ENCODE measurements around the gene ALOX15B. TPM values are rescaled to one million over a fixed set of nuclear protein-coding genes. Genes with fewer than 3 reads are reported as not detected.

The ALOX15B gene
- polyA plus RNA-seq, 1 donor from 2014 or later, result not detected

GRCh38 chr17:8069587-8069860, 30.7 kb downstream of the ALOX15B start:
- Histone ChIP-seq H2AFZ (ENCODE audit: low read depth, low read length) (no peak overlapping the region), H3K9ac (ENCODE audit: low read length) (no peak overlapping the region), H3K36me3 (ENCODE audit: insufficient read depth, low read length) (no peaks in the 10 kb centered on the region), H4K20me1 (ENCODE audit: insufficient read depth) (no peaks in the 10 kb centered on the region), H3K79me2 (replicated peaks; ENCODE audit: insufficient read depth, low read length) (no peaks in the 10 kb centered on the region), H3K27me3 (ENCODE audit: insufficient read depth, low read depth, low read length) (peaks cover 58% of the 10 kb centered on the region), H3K4me3 (ENCODE audit: low read length) (no peak overlapping the region), H3K9me2 (ENCODE audit: insufficient read depth, low read length) (no peaks in the 10 kb centered on the region), H3F3A (ENCODE audit: insufficient read depth, low read length, poor library complexity, severe bottlenecking) (no peaks in the 10 kb centered on the region), H3K27ac (ENCODE audit: low read length) (no peak overlapping the region), H3K9me3 (ENCODE audit: low read length) (no peaks in the 10 kb centered on the region), H3K4me2 (ENCODE audit: low read length) (no peak overlapping the region)
- TF ChIP-seq, protein P1, sequence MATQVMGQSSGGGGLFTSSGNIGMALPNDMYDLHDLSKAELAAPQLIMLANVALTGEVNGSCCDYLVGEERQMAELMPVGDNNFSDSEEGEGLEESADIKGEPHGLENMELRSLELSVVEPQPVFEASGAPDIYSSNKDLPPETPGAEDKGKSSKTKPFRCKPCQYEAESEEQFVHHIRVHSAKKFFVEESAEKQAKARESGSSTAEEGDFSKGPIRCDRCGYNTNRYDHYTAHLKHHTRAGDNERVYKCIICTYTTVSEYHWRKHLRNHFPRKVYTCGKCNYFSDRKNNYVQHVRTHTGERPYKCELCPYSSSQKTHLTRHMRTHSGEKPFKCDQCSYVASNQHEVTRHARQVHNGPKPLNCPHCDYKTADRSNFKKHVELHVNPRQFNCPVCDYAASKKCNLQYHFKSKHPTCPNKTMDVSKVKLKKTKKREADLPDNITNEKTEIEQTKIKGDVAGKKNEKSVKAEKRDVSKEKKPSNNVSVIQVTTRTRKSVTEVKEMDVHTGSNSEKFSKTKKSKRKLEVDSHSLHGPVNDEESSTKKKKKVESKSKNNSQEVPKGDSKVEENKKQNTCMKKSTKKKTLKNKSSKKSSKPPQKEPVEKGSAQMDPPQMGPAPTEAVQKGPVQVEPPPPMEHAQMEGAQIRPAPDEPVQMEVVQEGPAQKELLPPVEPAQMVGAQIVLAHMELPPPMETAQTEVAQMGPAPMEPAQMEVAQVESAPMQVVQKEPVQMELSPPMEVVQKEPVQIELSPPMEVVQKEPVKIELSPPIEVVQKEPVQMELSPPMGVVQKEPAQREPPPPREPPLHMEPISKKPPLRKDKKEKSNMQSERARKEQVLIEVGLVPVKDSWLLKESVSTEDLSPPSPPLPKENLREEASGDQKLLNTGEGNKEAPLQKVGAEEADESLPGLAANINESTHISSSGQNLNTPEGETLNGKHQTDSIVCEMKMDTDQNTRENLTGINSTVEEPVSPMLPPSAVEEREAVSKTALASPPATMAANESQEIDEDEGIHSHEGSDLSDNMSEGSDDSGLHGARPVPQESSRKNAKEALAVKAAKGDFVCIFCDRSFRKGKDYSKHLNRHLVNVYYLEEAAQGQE (IDR thresholded peaks at IDR 0.05; ENCODE audit: borderline replicate concordance), result no peak
- no peak for TF ChIP-seq MXI1 (conservative IDR thresholded peaks at IDR 0.05; ENCODE audit: poor library complexity, severe bottlenecking)
- TF ChIP-seq CTCF (IDR thresholded peaks at IDR 0.05; ENCODE audit: poor library complexity, severe bottlenecking), result no peak

GRCh38 chr17:8071496-8071895, 32.6 kb downstream of the ALOX15B start:
- Histone ChIP-seq H3K9me2 (ENCODE audit: insufficient read depth, low read length) (no peaks in the 10 kb centered on the region), H3K27me3 (ENCODE audit: insufficient read depth, low read depth, low read length) (peaks cover 66% of the 10 kb centered on the region), H3K4me3 (ENCODE audit: low read length) (no peak overlapping the region), H3K9ac (ENCODE audit: low read length) (no peak overlapping the region), H3K79me2 (replicated peaks; ENCODE audit: insufficient read depth, low read length) (no peaks in the 10 kb centered on the region), H2AFZ (ENCODE audit: low read depth, low read length) (no peak overlapping the region), H3K27ac (ENCODE audit: low read length) (no peak overlapping the region), H3K4me2 (ENCODE audit: low read length) (no peak overlapping the region), H3K36me3 (ENCODE audit: insufficient read depth, low read length) (no peaks in the 10 kb centered on the region), H3K9me3 (ENCODE audit: low read length) (no peaks in the 10 kb centered on the region), H3F3A (ENCODE audit: insufficient read depth, low read length, poor library complexity, severe bottlenecking) (no peaks in the 10 kb centered on the region), H4K20me1 (ENCODE audit: insufficient read depth) (no peaks in the 10 kb centered on the region)
- no peak for TF ChIP-seq RAD21 (conservative IDR thresholded peaks at IDR 0.05)
- TF ChIP-seq POLR2AphosphoS5 (IDR thresholded peaks at IDR 0.05), result no peak
- no peak for TF ChIP-seq TAF1 (IDR thresholded peaks at IDR 0.05; ENCODE audit: low read depth)
- TF ChIP-seq SMC3 (conservative IDR thresholded peaks at IDR 0.05; ENCODE audit: poor library complexity), result no peak
- no peak for TF ChIP-seq CTCF (IDR thresholded peaks at IDR 0.05; ENCODE audit: poor library complexity, severe bottlenecking)
- TF ChIP-seq, protein P1 (IDR thresholded peaks at IDR 0.05; ENCODE audit: borderline replicate concordance), result no peak
- no peak for TF ChIP-seq MXI1 (conservative IDR thresholded peaks at IDR 0.05; ENCODE audit: poor library complexity, severe bottlenecking)
- TF ChIP-seq EZH2 (IDR thresholded peaks at IDR 0.05; ENCODE audit: borderline replicate concordance, insufficient read depth, low read length, poor library complexity, severe bottlenecking), result no peak
- TF ChIP-seq EP300 (conservative IDR thresholded peaks at IDR 0.05; ENCODE audit: poor library complexity, severe bottlenecking), result no peak

All from neural cell (in vitro differentiated cells).